A549 (cell line): Measurements from ENCODE around the gene AKAP6. TPM values are rescaled to one million over a fixed set of nuclear protein-coding genes. Genes with fewer than 3 reads are reported as not detected.
A peak's percentile ranks its signal among the peaks of the same experiment; 100 is the strongest.

ENCODE experiments used
- ATAC-seq, 2 experiments: fragments of 200-7000 bp in 1 of 2; fragments of >200 bp in 1 of 2; cut with Nextera tagmentation in 1 of 2; cut with Tn5 transposase in 1 of 2; 3 replicates each; pipeline versions ENCODE4 v1.8.0 to v1.9.1; 2018 to 2020; ENCODE audit warnings: mild to moderate bottlenecking in 1 of 2, moderate library complexity in 1 of 2
- CTCF ChIA-PET: fragments of 300-600 bp; sonication (Branson Sonifier 250); formaldehyde crosslinking; extraction: SDS; loops from one replicate; lab custom pipeline; 2021; ENCODE audit warnings: antibody characterized with exemption, inconsistent platforms; lab: Yijun Ruan, JAX
- POLR2A ChIA-PET: fragments of 350-600 bp; formaldehyde crosslinking; extraction: SDS; loops from one replicate; lab custom pipeline; 2021; ENCODE audit warnings: antibody characterized with exemption, inconsistent platforms; lab: Yijun Ruan, JAX
- DNase-seq, 2 experiments: peaks; one replicate each; pipeline versions ENCODE4 v3.0.0 to v3.0.0-alpha.2; 2011 to 2016; ENCODE audit warnings: low read depth in 1 of 2, low spot score in 1 of 2
- FAIRE-seq: peaks from 2 replicates; lab custom pipeline; 2011; peaks lifted over from hg19 to GRCh38; lab: Jason Lieb, UNC
- H3K27ac ChIP-seq, 2 experiments: fragments of >200 bp; sonication (Bioruptor Twin); formaldehyde crosslinking; 3 replicates each; pipeline ENCODE4 v1.5.1; 2016 to 2017
- H3K4me1 ChIP-seq: fragments of >200 bp; sonication (Bioruptor Twin); formaldehyde crosslinking; 3 replicates; pipeline ENCODE4 v1.6.1; 2016
- H3K4me2 ChIP-seq: fragments of >200 bp; sonication (Bioruptor Twin); formaldehyde crosslinking; 3 replicates; pipeline ENCODE4 v1.6.1; 2016
- H3K4me3 ChIP-seq: fragments of >200 bp; sonication (Bioruptor Twin); formaldehyde crosslinking; 3 replicates; pipeline ENCODE4 v1.5.1; 2016
- H3K9me3 ChIP-seq: fragments of >200 bp; sonication (Bioruptor Twin); formaldehyde crosslinking; 3 replicates; pipeline ENCODE4 v1.6.1; 2016
- ATOH8 ChIP-seq: fragments of 250-450 bp; sonication (Bioruptor Pico); IDR thresholded peaks from 2 replicates; pipeline ENCODE4 v1.5.0; 2020; ENCODE audit warnings: low read depth, mild to moderate bottlenecking, moderate library complexity
- CEBPB ChIP-seq, 2 experiments: fragments of >200 bp in 1 of 2; sonication (Bioruptor Twin) in 1 of 2; formaldehyde crosslinking in 1 of 2; IDR thresholded peaks; 2 replicates each; pipeline ENCODE4 v1.6.1; 2012 to 2016
- CHD2 ChIP-seq: fragments of 150-350 bp; IDR thresholded peaks from 2 replicates; pipeline ENCODE4 v1.6.1; 2014; ENCODE audit warnings: low read length; ENCODE audit not compliant: partially characterized antibody
- CHD4 ChIP-seq: fragments of 200-600 bp; sonication (generic); IDR thresholded peaks from 2 replicates; pipeline ENCODE4 v1.6.1; 2016; ENCODE audit warnings: antibody characterized with exemption, mild to moderate bottlenecking, borderline replicate concordance
- CTCF ChIP-seq: fragments of >200 bp; sonication (Bioruptor Twin); formaldehyde crosslinking; IDR thresholded peaks from 3 replicates; pipeline ENCODE4 v1.5.1; 2016
- FOXS1 ChIP-seq: fragments of 250-450 bp; sonication (Bioruptor Pico); IDR thresholded peaks from 2 replicates; pipeline ENCODE4 v1.5.0; 2020; ENCODE audit warnings: mild to moderate bottlenecking, moderate library complexity
- HEYL ChIP-seq: fragments of 250-450 bp; sonication (Bioruptor Pico); IDR thresholded peaks from 2 replicates; pipeline ENCODE4 v1.8.0; 2021; ENCODE audit warnings: mild to moderate bottlenecking, moderate library complexity
- HOXB13 ChIP-seq: fragments of 250-450 bp; sonication (Bioruptor Pico); IDR thresholded peaks from 2 replicates; pipeline ENCODE4 v1.5.0; 2020; ENCODE audit warnings: low read depth, mild to moderate bottlenecking, moderate library complexity
- KDM1A ChIP-seq: fragments of 200-600 bp; sonication (generic); IDR thresholded peaks from 2 replicates; pipeline ENCODE4 v1.6.1; 2016; ENCODE audit warnings: low read depth, mild to moderate bottlenecking
- MAZ ChIP-seq: fragments of 150-350 bp; IDR thresholded peaks from 2 replicates; pipeline ENCODE4 v1.6.1; 2014; ENCODE audit warnings: antibody characterized with exemption, low read depth, low read length, borderline replicate concordance
- MYC ChIP-seq: IDR thresholded peaks from 2 replicates; pipeline ENCODE4 v1.6.1; 2012; ENCODE audit warnings: mild to moderate bottlenecking, inconsistent platforms, low read length, improper control_type of control experiment, borderline replicate concordance
- NR3C1 ChIP-seq: fragments of >200 bp; sonication (Bioruptor Twin); formaldehyde crosslinking; IDR thresholded peaks from 3 replicates; pipeline ENCODE4 v1.6.1; 2017
- RARB ChIP-seq: fragments of 250-450 bp; sonication (Bioruptor Pico); IDR thresholded peaks from 2 replicates; pipeline ENCODE4 v1.8.0; 2021; ENCODE audit warnings: mild to moderate bottlenecking, moderate library complexity
- RCOR1 ChIP-seq: fragments of 150-350 bp; IDR thresholded peaks from 2 replicates; pipeline ENCODE4 v1.6.1; 2014; ENCODE audit warnings: antibody characterized with exemption, low read length, low read depth
- RNF2 ChIP-seq: fragments of 200-600 bp; sonication (generic); IDR thresholded peaks from 2 replicates; pipeline ENCODE4 v1.6.1; 2016; ENCODE audit warnings: low read depth, mild to moderate bottlenecking, antibody characterized with exemption, moderate library complexity, borderline replicate concordance
- ZFP36 ChIP-seq: fragments of 450-650 bp; IDR thresholded peaks from 2 replicates; pipeline ENCODE4 v1.6.1; 2014; ENCODE audit warnings: borderline replicate concordance; ENCODE audit not compliant: partially characterized antibody
- ZNF302 ChIP-seq: fragments of 250-450 bp; sonication (Bioruptor Pico); IDR thresholded peaks from 2 replicates; pipeline ENCODE4 v1.9.0; 2021; ENCODE audit warnings: inconsistent platforms, mild to moderate bottlenecking, moderate library complexity
- ZSCAN20 ChIP-seq: fragments of 250-450 bp; sonication (Bioruptor Pico); IDR thresholded peaks from 2 replicates; pipeline ENCODE4 v1.8.0; 2022; ENCODE audit warnings: mild to moderate bottlenecking, moderate library complexity
- WGBS: methylation state at CpG from one replicate; pipeline ENCODE4 v1.1.6; 2017; ENCODE audit errors: missing lambda C conversion rate; 5-methylcytosine and 5-hydroxymethylcytosine counted together
- polyA plus RNA-seq, 4 experiments: library from polyadenylated mRNA; depleted of rRNA in 3 of 4; stranded (reverse); fragments of >200 nt; fragmentation: RNase III in 1 of 4; extraction: RNeasy Plus Mini Kit Qiagen cat#74134 plus additional on column Dnase treatment in 1 of 4; gene quantifications; 2 replicates in 3 of 4; 3 replicates in 1 of 4; pipeline ENCODE4 v1.2.3, GENCODE V29; 2011 to 2017
- TF ChIP-seq, protein P1 (sequence below): IDR thresholded peaks from 2 replicates; pipeline ENCODE4 v1.6.1; 2012
- TF ChIP-seq, protein P2 (sequence below): fragments of >200 bp; sonication (Bioruptor Twin); formaldehyde crosslinking; IDR thresholded peaks from 3 replicates; pipeline ENCODE4 v1.6.1; 2016

AKAP6 gene
- polyA plus RNA-seq, 2 of the 4 experiments (the other 2 are of a cell fraction) = 0.27 to 1.9 TPM

- no peak for ATAC-seq
- ChIA-PET POLR2A (no interaction called here), CTCF (interaction anchor here (1.1 to 1.2 kb wide), 2 partner anchors 11 to 18 kb away, joined by 3 to 4 read pairs; no protein-coding TSS in a partner anchor)
- H3K27ac ChIP-seq = no peak overlapping the region
- no peaks in the 10 kb centered on the region for H3K9me3 ChIP-seq
- FAIRE-seq = no peak
- no peaks in the 10 kb centered on the region for H3K4me1 ChIP-seq
- peak in 1 of 2 experiments; percentile 11 for DNase-seq
- WGBS = 12% methylated on average over 4 of the region's 4 CpGs
- TF ChIP-seq ZSCAN20 (CRISPR knock-in tag) = no peak
- TF ChIP-seq ZNF302 (CRISPR knock-in tag) = no peak
- no peak for TF ChIP-seq HEYL (CRISPR knock-in tag)
- TF ChIP-seq, protein P1, sequence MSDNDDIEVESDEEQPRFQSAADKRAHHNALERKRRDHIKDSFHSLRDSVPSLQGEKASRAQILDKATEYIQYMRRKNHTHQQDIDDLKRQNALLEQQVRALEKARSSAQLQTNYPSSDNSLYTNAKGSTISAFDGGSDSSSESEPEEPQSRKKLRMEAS = no peak
- TF ChIP-seq CHD4 = no peak
- no peak for TF ChIP-seq KDM1A
- no peak for TF ChIP-seq ATOH8 (CRISPR knock-in tag)
- TF ChIP-seq MAZ = no peak
- H3K4me3 ChIP-seq = no peak overlapping the region
- no peak overlapping the region for H3K4me2 ChIP-seq
Measured at GRCh38 chr14:32709027-32709426, 379.9 kb downstream of the AKAP6 start.

GRCh38 chr14:32710231-32710671, 381.2 kb downstream of the AKAP6 start:
- ATAC-seq (no peak), FAIRE-seq (no peak), DNase-seq (no peak)
- TF ChIP-seq HOXB13 (CRISPR knock-in tag) (no peak), MYC (no peak), ZFP36 (no peak), RCOR1 (no peak), CTCF (no peak), FOXS1 (CRISPR knock-in tag) (no peak), ZSCAN20 (CRISPR knock-in tag) (no peak), RARB (CRISPR knock-in tag) (no peak), ATOH8 (CRISPR knock-in tag) (no peak), NR3C1 (no peak), CHD4 (no peak), CHD2 (no peak), CEBPB (IDR thresholded peaks at IDR 0.05) (no peak), RNF2 (no peak)
- TF ChIP-seq, protein P2, sequence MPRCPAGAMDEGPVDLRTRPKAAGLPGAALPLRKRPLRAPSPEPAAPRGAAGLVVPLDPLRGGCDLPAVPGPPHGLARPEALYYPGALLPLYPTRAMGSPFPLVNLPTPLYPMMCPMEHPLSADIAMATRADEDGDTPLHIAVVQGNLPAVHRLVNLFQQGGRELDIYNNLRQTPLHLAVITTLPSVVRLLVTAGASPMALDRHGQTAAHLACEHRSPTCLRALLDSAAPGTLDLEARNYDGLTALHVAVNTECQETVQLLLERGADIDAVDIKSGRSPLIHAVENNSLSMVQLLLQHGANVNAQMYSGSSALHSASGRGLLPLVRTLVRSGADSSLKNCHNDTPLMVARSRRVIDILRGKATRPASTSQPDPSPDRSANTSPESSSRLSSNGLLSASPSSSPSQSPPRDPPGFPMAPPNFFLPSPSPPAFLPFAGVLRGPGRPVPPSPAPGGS = no peak
- 53% methylated on average over 6 of the region's 7 CpGs for WGBS
- no peaks in the 10 kb centered on the region for H3K9me3 ChIP-seq
- no peaks in the 10 kb centered on the region for H3K4me1 ChIP-seq
- ChIA-PET POLR2A (no interaction called here), CTCF (no interaction called here)
- no peak overlapping the region for H3K4me2 ChIP-seq
- no peak overlapping the region for H3K27ac ChIP-seq
- no peak overlapping the region for H3K4me3 ChIP-seq
